ENCODE data around the gene UBXN6. TPM values are rescaled to one million over a fixed set of nuclear protein-coding genes. Genes with fewer than 3 reads are reported as not detected.

Gene UBXN6
- total and polyA plus RNA-seq, 2 experiments from 2014 or later: 19.1 to 21.6 TPM

GRCh38 chr19:4439243-4439642 lies 18.4 kb downstream of the UBXN6 start:
- no peaks in the 10 kb centered on the region; the same call in 2 of the 3 replicates for H3K9me3 Mint-ChIP-seq

More at GRCh38 chr19:4439243-4439642, 18.4 kb downstream of the UBXN6 start:
- peaks cover 44% of the 10 kb centered on the region for H3K36me3 ChIP-seq (ENCODE audit: insufficient read depth)
- no peaks in the 10 kb centered on the region for H3K9me2 ChIP-seq (ENCODE audit: insufficient read depth)
- no peak overlapping the region for H3K4me3 Mint-ChIP-seq
- no peak overlapping the region for H2AFZ ChIP-seq
- H3F3A ChIP-seq (replicated peaks; ENCODE audit: low read depth): peaks cover 21% of the 10 kb centered on the region; the same call in 1 of the 2 replicates
- no peak overlapping the region for H3K27ac Mint-ChIP-seq
- no peak overlapping the region for H3K4me3 ChIP-seq
- DNase-seq (ENCODE audit: low spot score) (no peak), ATAC-seq (no peak)
- H3K4me1 ChIP-seq (ENCODE audit: insufficient read depth): no peaks in the 10 kb centered on the region
- H3K4me1 Mint-ChIP-seq: peaks cover 7% of the 10 kb centered on the region; the same call in 2 of the 3 replicates
- peaks cover 81% of the 10 kb centered on the region for H3K36me3 Mint-ChIP-seq (ENCODE audit: low read depth)
- TF ChIP-seq REST (IDR thresholded peaks at IDR 0.05; ENCODE audit: unreplicated experiment) (no peak), ETS1 (IDR thresholded peaks at IDR 0.05) (no peak), JUNB (IDR thresholded peaks at IDR 0.05; ENCODE audit: unreplicated experiment) (no peak), POLR2AphosphoS5 (IDR thresholded peaks at IDR 0.05; ENCODE audit: low read depth) (no peak), ZNF331 (CRISPR knock-in tag; IDR thresholded peaks at IDR 0.05; ENCODE audit: low read depth) (no peak), EZH2phosphoT487 (IDR thresholded peaks at IDR 0.05; ENCODE audit: unreplicated experiment) (no peak), NANOG (IDR thresholded peaks at IDR 0.05; ENCODE audit: borderline replicate concordance) (no peak), ZNF114 (CRISPR knock-in tag; IDR thresholded peaks at IDR 0.05) (no peak), CREB1 (CRISPR knock-in tag; IDR thresholded peaks at IDR 0.05; ENCODE audit: low read depth) (no peak), EZH2 (IDR thresholded peaks at IDR 0.05; ENCODE audit: low read depth, unreplicated experiment) (no peak), STAT1 (IDR thresholded peaks at IDR 0.05; ENCODE audit: unreplicated experiment) (no peak), ZNF462 (CRISPR knock-in tag; IDR thresholded peaks at IDR 0.05) (no peak), CTCF (conservative IDR thresholded peaks at IDR 0.05; ENCODE audit: low read depth in 2 of 2) (no peak)
- peaks cover 43% of the 10 kb centered on the region for H4K20me1 ChIP-seq (replicated peaks; ENCODE audit: insufficient read depth)
- H3K27me3 Mint-ChIP-seq (ENCODE audit: insufficient read depth, low read depth, poor library complexity): peaks cover 22% of the 10 kb centered on the region
- peaks cover 31% of the 10 kb centered on the region for H3K79me2 ChIP-seq (replicated peaks; ENCODE audit: insufficient read depth)
- no peaks in the 10 kb centered on the region for H3K27me3 ChIP-seq (ENCODE audit: insufficient read depth)
- no peak overlapping the region for H3K27ac ChIP-seq (ENCODE audit: low read depth)
- H3K4me2 ChIP-seq: no peak overlapping the region
